Left renal cortex interstitium (tissue), 4 donors: ENCODE results near the gene ROR1. TPM values are rescaled to one million over a fixed set of nuclear protein-coding genes. Genes with fewer than 3 reads are reported as not detected.
"Not testable (repeated sequence)": the region's sequence is repeated elsewhere in the genome, so short reads cannot be mapped to it uniquely, and the experiment has no call there.

Experiments
- DNase-seq, 4 donors: peaks; one replicate each; pipeline ENCODE4 v3.0.0-alpha.2; 2013; ENCODE audit warnings: low read depth in 4 of 4, low spot score in 2 of 4, missing footprints in 1 of 4
- polyA plus RNA-seq, 4 donors: library from polyadenylated mRNA; unstranded; fragments of 120-200 nt; gene quantifications; one replicate each; pipeline ENCODE4 v1.2.1, GENCODE V29; 2013; ENCODE audit not compliant: insufficient read length in 4 of 4

ROR1 gene
- polyA plus RNA-seq, 4 donors, result 29.2 to 38.1 (median 33.3) TPM

DNA sequence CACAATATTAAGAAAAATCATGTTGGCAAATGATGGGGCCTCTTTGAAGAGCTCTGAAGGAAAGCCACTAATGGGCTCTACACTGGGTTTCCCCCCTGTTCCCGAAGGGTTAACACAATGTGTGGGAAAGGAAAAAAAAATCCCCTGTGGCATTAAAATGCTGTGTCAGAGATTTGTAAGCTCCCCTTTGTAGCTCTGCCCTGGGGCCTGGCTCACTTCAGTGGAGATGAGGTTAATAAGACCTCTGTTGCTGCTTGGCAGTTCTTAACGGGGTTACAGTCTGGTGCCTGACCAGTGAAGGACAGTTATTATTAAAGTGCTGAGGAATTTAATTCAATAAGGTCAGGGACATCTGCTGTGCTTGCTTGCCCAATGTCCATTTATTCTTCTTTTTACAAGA is 299.9 kb downstream of the ROR1 start:
- no peak for DNase-seq

DNA sequence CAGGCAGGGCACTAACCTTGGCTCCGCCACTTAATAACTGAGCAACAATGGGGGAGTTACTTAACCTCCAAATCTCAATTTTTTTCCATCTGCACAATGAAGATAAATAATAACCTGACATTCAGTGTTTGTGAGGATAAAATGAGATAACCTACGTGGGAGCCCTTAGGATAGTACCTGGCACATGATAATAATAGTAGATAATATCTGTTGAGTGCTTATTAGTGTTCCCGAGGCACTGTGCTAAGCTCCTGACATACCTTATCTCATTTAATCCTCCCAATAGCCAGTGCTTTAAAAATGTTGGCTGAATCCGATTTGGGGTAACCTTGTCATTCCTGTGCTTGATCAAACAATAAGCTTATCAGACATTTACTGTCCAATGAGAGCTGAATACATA is 300.9 kb downstream of the ROR1 start:
- no peak for DNase-seq

DNA sequence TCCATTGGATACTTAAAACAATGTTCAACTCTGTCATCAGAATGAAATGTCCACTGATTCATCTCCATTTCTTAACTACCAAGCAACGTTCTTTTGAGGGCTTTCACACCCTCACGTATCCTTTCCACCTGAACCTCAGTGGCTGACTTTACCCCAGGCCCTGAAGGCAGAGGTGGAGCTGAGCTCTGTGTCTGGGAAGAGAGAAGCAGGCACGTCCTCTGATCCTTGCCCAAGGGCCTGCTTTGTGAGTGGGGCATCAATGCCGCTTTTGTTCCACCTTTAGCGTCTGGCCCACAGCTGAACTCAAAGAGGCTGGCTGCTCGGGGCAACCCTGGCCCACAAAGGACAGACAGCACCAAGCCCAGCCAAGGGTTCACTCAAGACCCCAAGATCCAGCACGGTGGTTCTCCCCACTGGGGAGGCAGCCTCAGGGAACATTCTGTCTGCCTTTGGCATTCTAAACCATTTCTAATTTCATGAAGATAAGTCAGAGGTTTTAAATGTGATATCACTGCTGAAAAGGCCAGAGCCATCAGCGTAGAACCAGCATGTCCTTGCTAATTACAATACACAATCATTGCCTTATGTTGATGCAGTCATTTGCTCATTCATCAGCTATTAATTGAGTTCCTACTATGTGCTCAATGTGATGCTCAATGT is 303.6 kb downstream of the ROR1 start:
- DNase-seq, result no peak

DNA sequence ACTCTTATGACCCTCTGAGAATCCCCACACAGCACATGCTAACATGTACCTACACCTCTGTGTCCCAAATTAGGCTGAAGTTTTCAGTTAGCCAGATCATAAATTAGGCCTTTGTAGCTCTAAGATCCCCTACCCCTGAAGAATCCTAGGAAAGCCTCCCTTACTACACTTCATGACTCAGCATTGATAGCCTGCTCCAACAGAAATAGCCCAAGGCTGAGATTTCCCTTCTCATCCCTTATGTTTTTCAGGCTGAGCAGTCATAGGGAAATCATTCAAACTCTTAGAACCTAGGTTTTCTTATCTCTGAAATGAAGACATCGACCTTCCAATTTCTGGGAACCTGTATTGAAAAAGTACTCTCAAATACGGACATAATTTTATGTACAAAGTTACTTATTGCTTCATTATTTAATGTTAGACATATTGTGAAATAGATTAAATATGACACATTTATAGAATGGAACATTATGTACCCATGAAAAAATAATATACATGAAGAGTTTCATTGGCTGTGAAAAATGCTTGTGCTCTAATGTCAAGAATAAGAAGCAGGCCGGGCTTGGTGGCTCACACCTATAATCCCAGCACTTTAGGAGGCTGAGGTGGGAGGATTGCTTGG is 307.2 kb downstream of the ROR1 start:
- DNase-seq, result no peak

DNA sequence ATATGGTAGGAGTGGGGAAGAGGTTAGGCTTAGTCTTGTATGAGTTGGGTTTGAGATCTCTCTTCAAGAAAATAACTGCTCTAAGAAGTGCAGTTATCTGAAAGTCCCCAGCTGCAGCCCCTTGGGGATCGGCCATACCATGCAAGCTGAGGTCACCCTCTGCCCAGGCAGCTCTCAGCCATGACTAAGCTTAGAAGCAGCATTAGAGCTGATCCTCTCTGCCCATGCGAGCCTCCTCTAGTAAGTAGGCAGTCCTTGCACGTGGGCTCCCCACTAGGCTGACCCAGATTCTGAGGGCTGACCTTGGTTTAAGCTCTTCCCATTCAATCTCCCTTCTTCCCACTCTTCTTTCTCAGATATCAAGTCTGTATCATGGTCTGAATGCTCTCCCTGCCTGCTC is 308.6 kb downstream of the ROR1 start:
- no peak for DNase-seq

DNA sequence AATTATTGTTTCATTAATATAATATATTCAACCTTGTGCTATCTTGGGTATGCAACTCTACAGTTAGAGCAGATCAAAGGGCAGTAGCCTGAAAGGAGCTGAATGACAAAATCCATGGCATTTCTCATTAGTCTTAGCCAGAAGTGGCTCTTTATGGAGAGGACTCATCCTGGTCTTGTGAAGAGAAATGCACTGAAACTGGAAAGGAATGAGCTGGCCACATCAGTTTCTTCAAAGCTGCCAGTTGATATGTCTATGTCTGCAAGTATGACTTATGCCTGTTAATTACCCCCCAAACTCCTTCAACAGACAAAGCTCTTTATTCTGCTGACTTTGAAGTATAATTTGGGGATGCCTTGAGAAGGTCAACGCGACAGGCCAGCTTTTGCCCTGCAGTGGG is 310.6 kb downstream of the ROR1 start:
- no peak for DNase-seq

DNA sequence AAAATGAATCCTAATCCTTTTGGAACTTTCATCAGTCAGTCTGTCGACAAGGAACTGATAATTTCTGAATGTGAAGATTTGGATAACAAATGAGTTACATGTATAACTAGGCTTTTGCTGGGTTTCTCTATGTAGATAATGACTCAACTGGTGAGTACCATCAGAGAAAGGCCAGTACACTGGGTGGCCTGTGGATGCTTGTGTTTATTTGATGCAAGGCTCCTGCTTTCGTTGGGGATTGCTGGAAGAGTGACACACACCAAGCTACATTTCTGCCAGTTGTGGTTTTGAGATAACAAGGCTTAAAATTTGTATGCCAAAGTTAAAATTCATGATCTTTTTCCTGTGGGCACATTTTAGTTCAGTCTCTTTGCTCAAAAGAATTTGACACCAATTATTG is 314.0 kb downstream of the ROR1 start:
- no peak for DNase-seq

DNA sequence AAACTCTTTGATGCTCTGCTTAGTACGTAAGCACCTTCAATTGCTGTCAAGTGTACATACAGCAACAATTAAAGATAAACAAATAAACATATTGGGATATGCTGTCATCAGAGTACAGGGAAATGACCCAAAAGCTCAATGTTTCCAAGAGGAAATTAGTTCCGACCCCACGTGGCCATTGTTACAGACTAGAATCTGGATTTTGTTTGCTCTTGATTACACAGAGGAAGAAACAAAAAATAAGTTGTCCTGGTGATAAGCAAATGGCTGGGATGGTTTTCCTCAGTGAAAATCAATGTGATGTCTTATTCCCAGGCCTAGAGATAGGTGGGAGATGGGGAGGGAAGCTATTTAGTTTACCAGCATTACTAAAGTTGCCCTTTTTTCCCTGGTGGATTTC is 316.6 kb downstream of the ROR1 start:
- no peak for DNase-seq

DNA sequence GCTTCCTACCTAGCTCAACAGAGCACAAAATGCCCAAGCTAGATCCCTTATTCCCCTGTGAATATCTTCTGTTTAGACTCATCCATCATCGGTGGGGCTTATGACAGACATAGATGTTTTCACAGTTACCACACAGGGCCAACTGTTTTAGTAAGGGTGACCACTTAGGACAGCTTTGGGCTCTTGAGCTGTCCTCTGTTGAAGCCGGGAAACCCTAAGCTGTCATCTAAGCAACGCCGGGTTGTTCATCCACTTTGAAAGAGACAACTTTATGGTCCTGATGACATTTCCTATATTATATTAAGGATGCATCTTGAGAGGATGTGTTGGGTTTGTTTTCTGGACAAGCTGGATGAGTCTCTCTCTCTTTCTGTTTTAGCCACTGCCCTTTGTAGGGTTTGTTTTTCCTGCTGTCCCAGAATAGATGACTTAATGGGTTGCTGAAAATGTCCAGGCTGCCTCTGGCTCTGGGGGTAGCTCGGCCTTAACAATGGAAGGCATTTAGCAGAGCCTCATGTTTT is 319.1 kb downstream of the ROR1 start:
- no peak for DNase-seq

DNA sequence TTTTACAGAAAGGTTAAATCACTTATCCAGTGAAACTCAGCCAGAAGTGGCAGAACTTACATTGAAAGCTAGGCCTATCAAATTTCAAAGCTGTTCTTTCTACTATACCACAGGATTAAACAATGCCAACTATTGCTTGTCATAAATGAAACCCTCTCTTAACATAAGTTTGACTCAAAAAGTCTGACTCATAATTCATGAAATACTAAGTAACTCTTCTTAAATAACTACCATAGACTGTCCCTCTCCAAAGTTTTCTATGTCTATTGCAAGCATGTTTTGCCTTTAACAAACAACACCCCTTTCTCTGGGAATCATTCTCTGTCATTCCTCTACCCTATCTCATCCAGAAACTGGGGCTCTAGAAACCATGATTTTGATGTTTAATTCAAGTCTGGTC is 320.1 kb downstream of the ROR1 start:
- no peak for DNase-seq

DNA sequence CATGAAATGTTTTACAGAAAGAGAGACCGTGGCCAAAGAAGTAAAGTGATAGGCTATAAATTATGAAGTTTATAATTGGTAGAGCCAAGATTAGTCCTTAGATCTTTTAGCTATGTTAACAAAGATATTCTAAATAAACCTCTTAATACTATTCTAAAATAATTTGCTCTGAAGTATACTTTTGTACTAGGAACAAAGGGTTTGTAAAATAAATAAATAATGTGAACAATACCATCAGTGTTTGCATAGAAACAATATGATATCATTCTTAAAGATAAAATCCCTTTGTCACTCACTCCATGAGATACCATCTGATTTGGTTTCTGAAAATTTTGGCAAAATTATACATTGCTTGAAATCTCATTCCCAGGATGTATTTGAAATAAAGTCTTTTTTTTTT is 322.0 kb downstream of the ROR1 start:
- DNase-seq, result no peak

DNA sequence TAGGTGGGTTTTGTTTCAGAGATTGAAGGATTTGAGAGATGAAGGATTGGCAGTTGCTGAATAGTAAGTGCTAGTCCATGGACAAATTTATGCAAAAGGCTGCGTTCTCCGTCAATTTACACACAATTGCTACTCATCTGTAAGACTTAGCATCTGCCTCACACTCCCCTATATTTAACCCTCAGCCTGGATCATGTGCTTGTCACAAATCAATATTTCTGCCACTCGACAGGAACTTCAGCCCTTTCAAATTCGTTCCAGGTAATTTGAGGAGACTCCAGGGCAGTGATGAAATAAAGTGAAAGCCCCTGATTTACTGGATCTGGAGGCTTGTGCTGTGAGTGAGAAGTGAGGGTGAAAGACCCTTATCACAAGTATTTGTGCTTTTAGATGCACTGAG is 324.0 kb downstream of the ROR1 start:
- DNase-seq, result no peak

DNA sequence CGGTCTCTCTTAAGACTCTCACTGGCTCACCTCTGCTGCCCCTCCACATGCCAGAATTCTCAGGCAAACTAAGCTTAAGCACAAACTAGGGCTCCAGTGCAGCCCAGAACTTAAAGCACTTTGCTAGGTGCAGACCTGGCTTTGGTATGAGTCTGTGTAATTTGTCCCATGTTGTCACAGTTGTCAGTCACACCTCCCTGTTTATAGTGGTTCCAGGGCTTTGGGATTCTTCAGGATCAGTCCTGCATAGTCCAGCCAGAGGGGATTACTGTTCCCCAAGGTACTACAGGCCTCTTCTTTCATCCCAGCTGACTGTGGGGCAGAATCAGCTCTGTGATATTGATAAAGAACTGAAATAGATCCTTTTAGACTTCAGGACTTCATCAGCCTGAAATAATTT is 324.6 kb downstream of the ROR1 start:
- DNase-seq, result no peak

DNA sequence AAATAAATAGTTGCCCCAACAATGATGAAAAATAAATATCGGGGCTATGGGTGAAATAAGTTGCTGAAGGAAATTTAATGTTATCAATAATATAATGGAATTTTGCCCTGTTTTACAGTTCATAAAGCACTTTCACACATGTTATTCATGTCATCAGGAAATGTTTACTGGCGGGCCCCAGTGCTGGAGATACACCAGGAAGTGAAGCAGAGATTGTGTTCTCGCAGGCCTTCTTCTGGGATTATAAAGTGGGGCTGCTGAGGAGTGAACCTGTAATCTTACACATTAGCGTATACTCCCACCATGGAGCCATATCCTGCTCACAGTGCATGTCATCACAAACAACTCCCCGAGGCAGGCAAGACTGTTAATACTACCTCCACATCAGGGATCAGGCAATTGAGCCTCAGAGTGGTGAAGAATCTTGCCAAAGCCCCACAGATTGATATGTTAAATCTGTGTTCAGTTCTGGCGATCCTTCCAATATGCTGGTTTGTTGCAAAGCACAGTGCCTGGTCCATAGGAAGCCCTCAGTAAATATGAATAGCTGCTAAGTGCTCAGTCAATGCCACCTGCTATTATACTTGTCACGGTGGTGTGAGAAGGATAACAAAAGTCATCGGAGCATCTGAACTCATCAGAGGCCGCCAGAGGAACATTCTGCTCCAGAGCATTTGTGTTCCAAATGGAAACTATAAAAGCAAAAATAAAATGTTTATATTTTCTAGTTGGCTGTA is 325.2 kb downstream of the ROR1 start:
- DNase-seq, result no peak

DNA sequence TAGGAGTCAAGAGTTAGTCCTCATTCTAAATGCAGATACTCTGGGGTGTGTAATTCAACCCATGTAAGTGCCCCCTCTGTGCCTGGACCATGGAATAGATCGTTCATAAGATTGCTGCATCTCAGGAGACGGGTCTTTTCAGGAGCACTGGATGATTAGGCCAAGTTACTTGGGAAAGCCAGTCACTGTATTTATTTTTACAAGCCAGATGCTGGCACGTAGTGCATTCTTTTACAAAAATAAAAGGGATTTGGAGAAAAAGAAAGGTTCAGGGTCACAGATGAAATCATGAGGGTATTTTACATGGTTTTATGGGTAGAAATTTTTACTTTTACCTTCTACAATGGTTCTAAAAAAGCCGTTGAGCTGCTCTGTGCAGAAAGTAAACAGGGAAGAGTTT is 327.0 kb downstream of the ROR1 start:
- no peak for DNase-seq

DNA sequence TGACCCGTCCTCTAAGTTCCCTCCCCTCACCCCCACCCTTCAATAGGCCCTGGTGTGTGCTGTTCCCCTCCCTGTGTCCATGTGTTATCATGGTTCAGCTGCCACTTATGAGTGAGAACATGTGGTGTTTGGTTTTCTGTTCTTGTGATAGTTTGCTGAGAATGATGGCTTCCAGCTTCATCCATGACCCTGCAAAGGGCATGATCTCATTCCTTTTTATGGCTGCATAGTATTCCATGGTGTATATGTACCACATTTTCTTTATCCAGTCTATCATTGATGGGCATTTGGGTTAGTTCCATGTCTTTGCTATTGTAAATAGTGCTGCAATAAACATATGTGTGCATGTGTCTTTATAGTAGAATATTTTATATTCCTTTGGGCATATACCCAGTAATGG is 330.8 kb downstream of the ROR1 start:
- not testable (repeated sequence) for DNase-seq

DNA sequence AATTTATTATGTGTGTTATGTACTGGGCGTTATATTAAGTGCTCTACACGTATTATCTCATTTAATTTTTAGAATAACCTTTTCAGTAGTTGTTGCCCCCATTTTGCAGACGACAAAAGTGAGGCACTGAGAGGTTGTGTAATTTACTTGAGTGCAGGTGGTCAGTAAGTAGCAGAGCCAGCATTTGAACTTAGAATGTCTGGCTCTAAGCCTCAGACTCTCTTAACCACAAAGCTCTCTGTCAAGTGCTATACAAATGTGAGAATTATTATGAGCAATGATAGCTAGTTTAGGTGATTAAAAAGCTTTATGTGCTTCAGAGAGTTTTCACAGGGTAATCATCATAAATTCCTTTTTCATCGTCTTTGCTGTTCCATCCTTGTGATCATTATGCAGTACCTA is 333.3 kb downstream of the ROR1 start:
- no peak for DNase-seq

DNA sequence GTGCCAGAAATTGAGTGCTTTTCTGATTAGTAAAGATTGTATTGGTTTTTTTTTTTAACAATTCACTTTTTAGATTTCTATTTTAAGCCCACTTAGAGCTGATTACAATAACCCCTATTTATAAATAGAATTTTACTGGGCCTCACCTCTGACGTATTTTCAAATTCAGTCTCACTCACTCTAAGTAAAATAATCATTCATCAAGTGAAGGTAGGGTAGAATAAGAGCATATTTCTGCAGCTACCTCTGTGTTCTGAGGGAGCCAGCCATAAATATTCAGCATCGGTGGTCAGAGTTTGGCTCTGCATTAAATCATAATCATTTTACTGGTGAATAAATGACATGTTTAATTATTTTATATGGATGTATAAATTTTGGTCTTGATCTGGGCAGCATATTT is 333.8 kb downstream of the ROR1 start:
- no peak for DNase-seq

DNA sequence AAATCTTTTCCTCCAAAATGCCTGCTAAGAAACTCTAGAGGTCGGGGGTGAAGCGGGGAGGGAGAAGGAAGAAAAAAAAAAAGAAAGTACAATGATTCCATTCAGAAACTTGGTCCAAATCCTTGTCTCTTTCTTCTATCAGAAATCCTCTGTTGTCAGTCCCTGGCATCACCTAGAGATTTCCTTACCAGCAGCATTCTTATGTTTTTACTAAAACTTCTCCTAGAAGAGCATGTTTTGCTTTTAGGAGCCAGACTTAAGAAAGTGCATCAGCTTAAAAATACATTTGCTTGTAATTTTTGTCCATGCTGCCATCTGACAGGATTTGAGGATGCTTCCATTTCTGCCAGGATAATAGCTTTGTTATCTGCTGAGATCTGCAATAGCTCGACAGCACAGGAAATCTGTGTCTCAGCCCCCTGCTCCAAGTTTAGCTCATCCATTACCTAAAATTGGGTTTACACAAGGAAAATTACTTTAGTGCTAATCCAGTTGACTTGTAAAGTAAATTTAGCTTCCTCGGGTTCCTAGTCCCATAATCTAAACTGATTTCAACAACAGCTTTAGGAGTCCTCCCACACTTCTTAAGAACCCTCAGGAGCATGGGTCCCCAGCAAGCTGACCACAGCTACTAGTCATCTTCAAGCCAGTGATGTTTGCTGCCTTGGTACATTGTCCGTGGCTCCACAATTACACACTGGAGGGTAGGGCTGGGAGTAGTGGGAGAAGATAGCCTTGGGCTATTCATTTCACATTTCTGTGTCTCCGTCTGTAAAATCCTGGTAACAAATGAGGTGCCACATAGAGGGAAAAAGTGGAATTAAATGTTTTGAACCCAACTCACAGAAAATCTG is 337.3 kb downstream of the ROR1 start:
- no peak for DNase-seq

DNA sequence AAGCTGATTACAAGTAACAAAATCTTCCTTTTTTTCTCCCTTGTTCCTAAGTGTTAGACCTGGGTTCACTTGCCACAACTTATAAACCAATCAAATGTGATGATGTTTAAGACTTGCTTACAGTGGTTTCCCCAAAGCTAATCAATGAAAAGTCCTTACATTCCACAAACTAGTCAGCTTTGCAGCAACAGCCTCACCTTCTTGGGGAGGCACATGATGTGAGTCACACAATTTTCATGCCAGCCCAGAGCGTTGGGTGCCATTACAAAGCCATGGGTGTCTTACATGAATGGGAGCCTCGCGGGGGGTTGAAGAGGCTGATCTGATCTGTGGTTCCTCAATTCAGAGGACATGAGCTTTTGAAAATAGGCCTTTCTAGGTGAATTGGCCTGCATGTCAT is 338.0 kb downstream of the ROR1 start:
- DNase-seq, result no peak

DNA sequence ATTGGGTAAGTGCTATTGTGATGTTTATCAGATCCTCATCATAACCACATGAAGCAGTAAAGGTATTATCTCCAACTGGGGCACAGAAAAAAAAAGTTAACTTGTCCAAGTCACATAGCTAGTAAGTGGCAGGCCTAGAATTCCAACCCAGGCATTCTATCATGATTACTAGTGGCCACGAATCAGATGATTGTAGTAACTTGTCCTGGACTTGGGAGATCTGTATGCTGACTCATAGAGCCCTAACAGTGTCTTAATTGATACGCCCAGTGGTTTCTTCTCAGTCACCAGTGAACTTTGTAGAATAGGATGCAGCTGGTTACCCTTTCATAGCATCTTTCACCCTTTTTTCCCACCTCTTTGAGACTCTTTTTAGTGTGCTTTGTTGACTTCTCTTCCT is 338.5 kb downstream of the ROR1 start:
- DNase-seq, result no peak
